ENCODE measurements around the gene DMD. TPM values are rescaled to one million over a fixed set of nuclear protein-coding genes. Genes with fewer than 3 reads are reported as not detected.

DMD gene
- total and polyA plus RNA-seq, 9 donors = 14.0 to 70.5 (median 37.6) TPM

GRCh38 chrX:31993637-31994036 lies 1217.7 kb downstream of the DMD start:
- TF ChIP-seq EP300 (IDR thresholded peaks at IDR 0.05) = no peak
- no peak for TF ChIP-seq CTCF (IDR thresholded peaks at IDR 0.05)
- no peak for TF ChIP-seq POLR2A (IDR thresholded peaks at IDR 0.05)
- Histone ChIP-seq H3K4me1 (ENCODE audit: insufficient read depth) (no peaks in the 10 kb centered on the region), H3K4me3 (no peak overlapping the region), H3K36me3 (no peaks in the 10 kb centered on the region), H3K9me3 (no peaks in the 10 kb centered on the region), H3K27ac (no peak overlapping the region), H3K27me3 (no peaks in the 10 kb centered on the region)
- 19 to 32% (median 20%) methylated on average over 4 of the region's 4 CpGs for WGBS, 3 donors
- DNase-seq = no peak
- intact Hi-C loops (cut with DNase I) = no loop called here

- Histone ChIP-seq H3K27me3 (no peaks in the 10 kb centered on the region), H3K9me3 (no peaks in the 10 kb centered on the region), H3K4me3 (no peak overlapping the region), H3K4me1 (ENCODE audit: insufficient read depth) (no peaks in the 10 kb centered on the region), H3K27ac (no peak overlapping the region), H3K36me3 (no peaks in the 10 kb centered on the region)
- intact Hi-C loops (cut with DNase I) = no loop called here
- DNase-seq = no peak
- no peak for TF ChIP-seq CTCF (IDR thresholded peaks at IDR 0.05)
- TF ChIP-seq EP300 (IDR thresholded peaks at IDR 0.05) = no peak
- TF ChIP-seq POLR2A (IDR thresholded peaks at IDR 0.05) = no peak
- whole genome bisulfite sequencing, 3 donors = 78 to 81% (median 79%) methylated on average over 5 of the region's 5 CpGs
Measured at GRCh38 chrX:31988975-31989374, 1222.4 kb downstream of the DMD start.

- Histone ChIP-seq H3K4me3 (no peak overlapping the region), H3K27ac (no peak overlapping the region), H3K9me3 (no peaks in the 10 kb centered on the region), H3K27me3 (no peaks in the 10 kb centered on the region), H3K4me1 (ENCODE audit: insufficient read depth) (no peaks in the 10 kb centered on the region), H3K36me3 (no peaks in the 10 kb centered on the region)
- DNase-seq = no peak
- intact Hi-C loops (cut with DNase I) = no loop called here
- TF ChIP-seq CTCF (IDR thresholded peaks at IDR 0.05) (no peak), POLR2A (IDR thresholded peaks at IDR 0.05) (no peak), EP300 (IDR thresholded peaks at IDR 0.05) (no peak)
- WGBS, 3 donors = 60 to 63% (median 62%) methylated on average over 7 of the region's 7 CpGs
Measured at GRCh38 chrX:31981546-31982062, 1229.7 kb downstream of the DMD start.

GRCh38 chrX:31969714-31970113 lies 1241.6 kb downstream of the DMD start:
- intact Hi-C loops (cut with DNase I) = no loop called here
- no peak overlapping the region for H3K27ac ChIP-seq
- no peaks in the 10 kb centered on the region for H3K4me1 ChIP-seq (ENCODE audit: insufficient read depth)
- no peaks in the 10 kb centered on the region for H3K27me3 ChIP-seq
- no peak for DNase-seq
- no peaks in the 10 kb centered on the region for H3K36me3 ChIP-seq
- H3K9me3 ChIP-seq = no peaks in the 10 kb centered on the region
- 72 to 81% (median 74%) methylated on average over 5 of the region's 5 CpGs for WGBS, 3 donors
- TF ChIP-seq POLR2A (IDR thresholded peaks at IDR 0.05) (no peak), EP300 (IDR thresholded peaks at IDR 0.05) (no peak), CTCF (IDR thresholded peaks at IDR 0.05) (no peak)
- no peak overlapping the region for H3K4me3 ChIP-seq

Data from ovary (tissue), 9 donors.